Measurements from ENCODE around the gene GPR62. TPM values are rescaled to one million over a fixed set of nuclear protein-coding genes. Genes with fewer than 3 reads are reported as not detected.

GPR62 gene
- total and polyA plus RNA-seq, 9 of the 15 experiments (the other 6 are each of a cell fraction or from before 2014, with no cell fraction given): not detected

- TF ChIP-seq TGIF2 (CRISPR knock-in tag; IDR thresholded peaks at IDR 0.05) (no peak), HCFC1 (IDR thresholded peaks at IDR 0.05; ENCODE audit: low read depth, low read length) (peak; percentile 87), ZNF407 (IDR thresholded peaks at IDR 0.05; ENCODE audit: low read depth) (no peak), NR2C1 (IDR thresholded peaks at IDR 0.05) (peak; percentile 98), NR2C1 (tag; IDR thresholded peaks at IDR 0.05) (peak; percentile 99), JUND (IDR thresholded peaks at IDR 0.05; ENCODE audit: borderline replicate concordance, low read depth, low read length) (peak; percentile 68), JUND (tag; IDR thresholded peaks at IDR 0.05; ENCODE audit: borderline replicate concordance, low read depth, low read length) (no peak; the same call in 2 of the 3 replicates), L3MBTL2 (IDR thresholded peaks at IDR 0.05) (peak; percentile 35; the same call in 1 of the 2 replicates), PHF21A (IDR thresholded peaks at IDR 0.05; ENCODE audit: borderline replicate concordance, low read depth) (0 out of 2 replicates have a peak, but pooled peaks have one; percentile 72), ZBTB8A (IDR thresholded peaks at IDR 0.05; ENCODE audit: partially characterized antibody) (no peak), ZNF740 (CRISPR knock-in tag; IDR thresholded peaks at IDR 0.05) (peak; percentile 94), ZNF740 (tag; IDR thresholded peaks at IDR 0.05) (peak in 1 of 2 experiments; percentile 86; a peak in 2 of 4 replicates), RB1 (IDR thresholded peaks at IDR 0.05; ENCODE audit: low read depth) (peak; percentile 91), GTF2E2 (tag; IDR thresholded peaks at IDR 0.05) (peak; percentile 88), ZNF24 (IDR thresholded peaks at IDR 0.05) (peak; percentile 51; the same call in 1 of the 2 replicates), ZNF133 (CRISPR knock-in tag; IDR thresholded peaks at IDR 0.05) (no peak), ZHX1 (conservative IDR thresholded peaks at IDR 0.05; ENCODE audit: low read length) (0 out of 2 replicates have a peak, but pooled peaks have one; percentile 51)
These were observed 40.4 kb downstream of the GPR62 start, which contains the start of gene RPL29 (continued) for GRCh38 chr3:51995346-51996163.

All from K562 (cell line).